GM18861 (cell line): ENCODE results near the gene OPTC.

Experiments used
- ATAC-seq: cut with Tn5 transposase; IDR thresholded peaks from one replicate; pipeline ENCODE4 v1.9.1; 2021; ENCODE audit not compliant: unreplicated experiment

OPTC gene

DNA sequence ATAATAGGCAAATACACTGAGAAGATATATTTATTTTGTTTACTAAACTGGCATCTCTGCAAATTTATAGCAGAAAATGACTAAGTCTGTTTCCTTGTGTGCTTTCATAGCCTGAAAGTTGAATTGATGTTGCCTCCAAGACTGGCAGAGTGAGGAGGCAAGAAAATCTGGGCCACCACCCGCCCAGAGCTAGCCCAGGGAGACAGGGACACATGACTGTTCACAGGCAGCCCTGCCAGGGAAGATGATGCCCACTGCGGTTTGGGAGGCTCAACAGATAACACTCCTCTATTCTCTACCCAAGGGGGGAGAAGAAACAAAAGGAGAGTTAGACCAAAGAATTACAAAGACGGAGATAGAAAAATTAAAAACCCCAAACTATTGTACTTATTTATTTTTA lies 37.1 kb downstream of the OPTC start:
- no peak for ATAC-seq

DNA sequence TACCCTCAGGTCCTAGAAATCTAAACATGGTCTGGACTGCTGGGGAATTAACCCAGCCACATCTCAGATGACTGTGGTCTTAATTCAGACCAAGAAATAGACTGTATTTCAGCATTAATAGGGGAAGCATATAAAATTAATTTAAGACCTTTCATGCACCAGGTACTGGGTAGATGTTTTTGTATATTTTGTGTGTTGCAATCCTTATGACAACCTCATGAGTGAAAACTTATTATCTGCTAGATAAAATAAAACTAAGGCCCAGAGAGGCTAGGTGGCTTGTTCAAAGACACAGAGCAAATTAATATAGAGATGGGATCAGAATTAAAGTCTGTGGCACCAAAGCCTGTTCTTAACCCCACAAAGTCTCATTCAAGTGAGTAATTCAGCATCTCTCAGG lies 40.1 kb downstream of the OPTC start:
- ATAC-seq: no peak

DNA sequence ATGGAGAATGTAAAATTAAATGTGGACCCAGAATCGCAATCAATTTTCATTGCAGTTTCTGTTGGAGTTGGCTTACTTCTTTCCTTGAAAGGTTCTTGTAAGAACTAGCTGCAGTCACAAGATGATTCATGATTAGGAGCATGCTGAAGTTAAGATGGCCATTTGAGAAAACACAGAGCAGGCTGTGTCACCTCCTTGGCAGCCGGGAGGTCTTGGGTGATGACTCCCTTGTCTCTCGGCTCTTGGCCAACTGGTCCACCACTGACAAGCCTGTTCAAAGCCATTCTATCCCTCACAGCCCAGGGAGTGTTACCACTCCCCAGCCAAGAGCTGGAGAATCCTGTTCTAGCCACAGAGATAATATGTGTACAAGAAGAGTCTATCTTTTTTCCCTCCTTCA lies 40.6 kb downstream of the OPTC start:
- no peak for ATAC-seq

DNA sequence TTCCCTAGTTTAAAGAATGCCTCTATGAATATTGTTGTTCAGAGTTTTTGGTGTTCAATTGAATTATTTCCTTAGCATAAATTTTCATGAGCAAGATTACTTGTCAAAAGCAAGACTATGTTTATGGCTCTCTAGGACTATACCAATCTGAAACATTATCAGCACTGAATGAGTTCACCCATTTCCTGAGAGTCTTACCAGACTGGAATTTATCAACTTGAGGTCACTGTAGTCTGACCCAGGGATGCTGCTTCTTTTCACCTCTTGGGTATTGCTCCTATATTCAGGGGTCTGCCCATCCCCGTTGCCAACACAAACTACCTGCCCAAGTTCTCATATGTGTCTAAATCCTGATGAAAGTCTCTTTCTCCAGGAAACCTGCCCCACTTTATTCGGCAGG lies 42.6 kb downstream of the OPTC start:
- no peak for ATAC-seq

DNA sequence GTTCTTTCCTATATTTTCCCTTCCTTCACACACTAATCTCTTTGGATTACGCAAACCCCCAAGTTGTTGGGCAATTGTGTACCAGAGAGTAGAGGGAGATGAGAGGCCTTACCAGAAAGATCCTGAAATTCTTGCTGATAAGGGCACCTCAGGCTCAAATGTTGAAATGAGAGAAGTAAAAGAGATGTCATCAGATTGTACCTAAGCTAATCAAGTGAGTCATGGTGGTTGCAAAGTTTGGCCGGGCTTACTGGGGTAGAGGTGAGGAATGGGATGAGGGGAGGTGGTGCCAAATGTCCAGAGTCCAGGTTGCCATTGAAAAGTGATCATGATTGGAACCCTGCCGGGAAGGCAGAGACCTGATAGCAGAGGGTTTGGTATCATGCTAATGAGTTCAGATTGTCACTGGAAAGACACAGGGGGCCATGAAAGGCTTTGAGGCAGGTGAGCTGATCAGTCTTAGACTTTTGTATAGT lies 43.1 kb downstream of the OPTC start:
- ATAC-seq: no peak

DNA sequence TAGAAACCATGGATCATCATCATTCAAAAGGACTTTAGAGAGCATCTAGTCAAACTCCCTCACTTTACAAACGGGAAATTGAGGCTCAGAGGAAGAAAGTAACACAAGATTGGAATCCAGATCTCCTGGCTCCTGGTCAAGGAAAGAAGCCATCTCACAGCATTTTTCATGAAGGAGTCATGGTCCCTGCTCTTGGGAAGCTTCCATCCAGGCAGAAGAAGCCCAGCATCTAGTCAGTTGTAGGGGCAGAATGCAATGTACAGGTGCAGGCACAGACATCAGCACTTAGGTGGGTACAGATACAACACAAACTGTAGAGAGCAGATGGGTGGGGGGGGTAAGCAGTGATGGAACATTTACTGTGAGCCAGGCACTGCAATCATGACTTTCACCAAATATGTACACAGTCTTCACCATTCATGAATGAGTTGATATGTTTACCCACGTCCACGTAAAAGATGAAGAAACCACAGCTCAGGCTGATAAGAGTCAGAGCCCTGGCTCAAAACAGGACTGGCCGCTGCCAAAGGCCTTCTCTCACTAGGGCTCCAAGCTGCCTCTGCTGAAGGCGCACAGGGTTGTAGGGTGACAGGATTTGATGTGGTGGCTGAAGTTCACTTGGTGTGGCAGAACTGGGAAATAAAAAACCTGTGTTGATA lies 44.0 kb downstream of the OPTC start:
- ATAC-seq: no peak

DNA sequence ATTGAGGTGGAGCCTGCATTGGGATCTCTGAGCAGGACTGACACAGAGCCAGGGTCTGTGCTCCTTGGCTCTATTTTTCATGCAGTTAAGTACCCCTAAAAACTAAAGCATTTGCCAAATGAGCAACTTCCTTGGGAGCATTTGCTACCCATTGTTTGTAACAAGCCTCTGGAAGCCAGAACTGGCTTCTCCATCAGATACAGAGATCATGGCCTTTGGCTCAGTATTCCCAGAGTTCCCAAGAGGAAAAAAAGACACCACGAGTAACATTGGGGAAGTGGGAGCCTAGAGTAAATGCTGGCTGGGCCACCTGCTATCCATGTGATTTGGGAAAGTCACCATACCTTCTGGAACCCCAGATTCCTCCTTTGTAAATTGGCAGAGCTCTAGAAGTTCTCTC lies 44.8 kb downstream of the OPTC start:
- ATAC-seq: no peak

DNA sequence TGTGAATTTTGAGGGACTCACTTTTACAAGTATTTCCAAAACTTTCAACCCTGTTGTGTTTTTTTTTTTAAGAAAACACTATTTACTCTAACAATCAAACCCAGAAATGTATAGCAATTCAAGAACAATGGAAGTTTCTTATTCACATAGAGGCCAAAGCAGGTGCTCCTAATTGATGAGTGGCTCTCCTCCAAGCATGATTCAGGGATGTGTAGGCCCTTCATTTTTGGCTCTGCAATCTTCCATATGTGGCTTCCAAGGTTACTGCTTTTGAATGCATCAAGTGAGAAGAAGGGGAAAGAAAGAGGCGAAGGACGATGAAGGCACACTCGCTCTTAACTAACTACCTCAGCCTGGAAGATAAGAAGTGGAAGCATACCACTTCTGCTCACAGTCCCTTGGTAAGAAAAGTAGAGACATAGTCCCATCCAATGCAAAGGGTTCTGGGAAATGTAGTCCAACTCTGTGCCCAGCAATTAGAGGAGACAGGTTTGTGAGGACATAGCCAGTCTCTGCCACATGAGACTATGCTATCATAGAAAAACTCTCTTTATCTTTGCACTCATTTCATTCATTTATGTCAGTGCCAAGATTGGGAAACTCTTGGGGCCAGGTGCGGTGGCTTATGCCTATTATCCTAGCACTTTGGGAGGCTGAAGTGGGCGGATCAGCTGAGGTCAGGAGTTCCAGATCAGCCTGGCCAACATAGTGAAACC lies 46.0 kb downstream of the OPTC start:
- no peak for ATAC-seq

DNA sequence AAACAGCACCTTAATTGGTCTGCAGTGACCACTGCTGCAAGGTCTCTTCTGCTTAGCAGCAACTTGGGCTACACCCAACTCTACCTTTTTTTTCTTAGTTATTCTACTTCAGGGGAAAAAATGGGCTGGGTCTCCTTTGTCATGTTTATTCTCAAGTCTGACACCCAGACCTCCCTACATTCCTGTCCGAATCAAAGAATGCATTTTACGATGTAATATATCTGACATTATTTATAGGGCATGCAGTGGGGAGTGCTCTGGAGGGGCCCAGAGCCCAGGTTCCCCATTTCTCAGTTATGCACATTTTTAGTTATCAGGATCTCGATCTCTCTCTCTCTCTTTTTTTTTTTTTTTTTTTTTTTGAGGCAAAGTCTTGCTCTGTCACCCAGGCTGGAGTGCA lies 50.5 kb downstream of the OPTC start:
- ATAC-seq: no peak

DNA sequence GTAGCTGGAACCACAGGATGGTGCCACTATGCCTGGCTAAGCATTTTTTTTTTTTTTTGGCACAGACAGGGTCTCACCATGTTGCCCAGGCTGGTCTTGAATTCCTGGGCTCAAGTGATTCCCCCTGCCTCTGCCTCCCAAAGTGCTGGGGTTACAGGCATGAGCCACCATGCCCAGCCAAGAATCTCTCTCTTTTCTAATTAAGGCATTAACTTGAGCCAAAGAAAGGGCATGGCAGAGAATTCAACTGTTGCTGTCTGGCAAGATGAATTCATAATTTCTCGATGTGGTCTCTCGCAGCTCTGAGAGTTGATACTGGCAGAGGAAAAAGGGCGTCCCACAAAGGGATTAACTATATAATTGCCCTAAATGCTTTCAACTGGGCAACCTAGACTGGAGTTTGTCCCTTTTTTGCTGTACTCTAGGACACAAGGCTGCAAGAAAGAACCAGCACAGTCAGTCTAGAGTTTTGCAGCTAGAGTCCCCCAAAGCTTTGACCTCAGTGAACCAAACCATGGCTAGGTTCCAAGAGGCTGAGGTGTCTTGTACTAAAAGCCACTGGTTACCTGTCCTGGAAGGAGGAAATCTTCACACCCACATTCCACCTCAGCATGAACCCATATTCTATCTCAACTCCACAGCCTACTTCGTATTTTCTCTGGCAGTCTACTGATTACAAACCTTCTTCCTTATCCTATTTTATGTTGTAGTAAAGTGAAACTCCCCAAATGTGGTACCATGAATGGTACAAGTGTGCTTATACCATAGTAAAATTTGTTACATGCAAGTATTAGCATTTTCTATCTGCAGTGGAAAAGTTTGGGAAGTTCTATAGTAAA lies 51.2 kb downstream of the OPTC start:
- no peak for ATAC-seq

DNA sequence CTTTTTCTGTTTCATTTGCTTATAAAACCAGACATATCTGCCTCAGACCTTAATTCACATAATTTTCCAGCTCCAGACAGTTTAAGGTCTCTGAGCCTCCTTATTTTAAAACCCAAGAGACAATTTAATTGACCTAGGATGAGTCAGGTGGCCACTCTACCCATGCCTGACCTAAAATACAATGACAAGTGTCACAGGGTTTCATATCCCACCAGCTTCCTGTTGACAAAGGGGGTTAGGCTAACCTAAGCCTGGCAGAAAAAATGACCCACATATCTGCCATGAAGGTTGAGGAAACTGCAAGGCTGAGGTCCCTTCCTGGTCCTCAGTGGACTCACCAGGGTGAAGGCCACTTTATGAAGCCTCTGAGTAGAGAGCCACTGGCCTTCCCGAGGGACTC lies 52.3 kb downstream of the OPTC start:
- ATAC-seq: no peak

DNA sequence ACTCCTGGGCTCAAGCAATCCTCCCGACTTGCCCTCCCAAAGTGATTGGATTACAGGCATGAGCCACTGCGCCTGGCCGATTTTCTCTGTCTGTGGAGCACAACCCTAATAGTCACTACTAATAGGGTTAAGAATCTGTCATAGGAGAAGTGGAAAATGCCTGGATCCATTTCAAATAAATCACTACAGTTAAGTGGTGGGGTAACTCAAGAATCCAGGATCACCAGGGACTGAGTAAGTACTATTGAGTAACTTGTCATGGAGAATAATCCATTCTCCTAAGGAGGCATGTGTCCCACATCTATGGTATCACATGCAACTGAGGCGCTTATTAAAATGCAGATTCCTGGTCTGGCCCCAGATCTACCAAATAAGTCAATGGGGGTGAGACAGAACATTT lies 53.2 kb downstream of the OPTC start:
- ATAC-seq: no peak

DNA sequence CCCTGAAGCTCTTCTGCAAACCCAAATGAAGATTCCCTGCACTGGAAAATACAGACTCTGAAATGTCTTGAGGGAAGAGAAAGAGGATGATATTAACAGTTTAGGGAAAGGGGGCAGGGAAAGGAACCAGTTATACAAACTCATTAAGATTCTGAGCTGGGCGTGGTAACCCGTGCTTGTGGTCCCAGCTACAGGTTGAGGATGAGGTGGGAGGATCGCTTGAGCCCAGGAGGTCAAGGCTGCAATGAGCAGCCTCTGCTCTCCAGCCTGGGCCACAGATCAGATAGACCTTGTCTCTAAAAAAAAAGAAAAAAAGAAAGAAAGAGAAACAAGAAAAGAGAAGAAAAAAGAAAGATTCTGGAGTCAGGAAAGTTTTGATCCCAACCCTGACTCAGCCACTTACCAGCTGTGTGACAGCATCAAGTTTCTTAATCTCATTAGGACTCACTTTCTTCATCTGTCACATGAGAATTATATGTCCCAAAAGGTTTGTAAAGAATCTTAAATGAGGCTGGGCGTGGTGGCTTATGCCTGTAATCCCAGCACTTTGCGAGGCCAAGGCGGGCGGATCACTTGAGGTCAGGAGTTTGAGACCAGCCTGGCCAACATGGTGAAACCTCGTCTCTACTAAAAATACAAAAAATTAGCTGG lies 53.9 kb downstream of the OPTC start:
- no peak for ATAC-seq

DNA sequence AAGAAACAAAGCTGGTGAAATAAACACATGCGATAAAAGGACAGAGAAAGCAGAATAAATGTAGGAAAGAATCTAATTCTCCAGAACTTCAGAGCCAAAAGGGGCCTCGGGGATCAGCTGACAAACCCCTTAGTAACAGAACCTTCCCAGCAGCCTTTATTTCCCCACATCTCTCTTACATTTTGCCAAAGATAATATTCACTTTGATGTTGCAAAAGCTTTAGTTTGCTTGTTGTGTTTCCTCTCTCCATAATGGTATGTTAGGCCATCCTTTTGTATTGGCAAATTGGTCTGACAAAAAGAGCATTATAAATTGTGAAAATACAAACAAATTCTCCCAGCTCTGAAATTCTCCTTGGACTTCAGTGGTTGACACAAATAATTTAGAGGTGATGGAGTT lies 54.9 kb downstream of the OPTC start:
- ATAC-seq: no peak

DNA sequence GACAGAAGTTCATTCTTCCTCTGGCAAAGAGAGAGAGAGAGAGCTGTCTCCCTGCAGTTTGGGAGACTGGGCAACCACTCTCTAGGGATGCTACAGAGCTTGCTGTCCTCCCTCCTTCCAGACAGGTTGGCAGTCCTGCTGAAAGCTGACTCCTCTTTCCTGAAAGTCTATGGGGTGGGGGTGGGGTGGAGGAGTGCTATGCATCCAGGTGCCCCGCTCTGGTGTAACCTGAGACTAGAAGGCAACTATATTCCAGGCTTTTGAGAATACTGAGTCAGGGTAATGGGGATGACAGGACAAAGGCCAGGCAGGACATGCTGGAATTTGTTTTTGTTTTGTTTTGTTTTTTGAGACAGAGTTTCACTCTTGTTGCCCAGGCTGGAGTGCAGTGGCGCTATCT lies 55.4 kb downstream of the OPTC start:
- ATAC-seq: no peak

DNA sequence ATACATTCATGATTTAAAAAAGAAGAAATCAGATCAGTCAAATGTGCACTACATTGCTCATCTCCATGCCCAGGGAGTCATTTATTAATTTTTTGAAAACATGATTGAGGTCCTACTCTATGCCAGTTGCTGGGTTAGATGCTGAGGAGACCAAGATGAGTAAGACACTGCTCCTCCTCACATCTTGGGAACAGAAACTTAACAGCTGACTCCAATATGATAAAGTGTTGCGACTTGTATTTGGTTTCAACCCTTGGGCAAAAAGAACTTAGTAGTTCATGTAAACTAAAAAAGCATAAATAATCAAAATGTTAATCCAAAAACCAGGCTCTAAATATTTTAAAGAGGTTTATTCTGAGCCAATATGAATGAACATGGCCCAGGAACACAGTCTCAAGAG lies 56.9 kb downstream of the OPTC start:
- no peak for ATAC-seq

DNA sequence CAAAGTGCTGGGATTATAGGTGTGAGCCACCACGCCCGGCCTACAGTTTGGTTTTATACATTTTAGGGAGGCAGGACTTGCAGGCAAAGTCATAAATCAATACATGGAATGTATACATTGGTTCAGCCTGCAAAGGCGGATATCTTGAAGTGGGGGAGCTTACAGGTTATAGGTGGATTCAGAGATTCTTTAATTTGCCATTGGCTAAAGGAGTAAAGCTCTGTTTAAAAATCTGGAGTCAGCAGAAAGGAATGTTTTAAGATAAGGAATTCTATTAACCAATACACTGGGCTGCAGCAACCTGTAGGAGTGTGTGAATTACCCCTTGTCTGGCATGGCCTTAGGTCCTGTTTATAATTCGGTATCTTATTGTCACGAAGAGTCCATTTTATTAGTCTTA lies 57.6 kb downstream of the OPTC start:
- no peak for ATAC-seq

DNA sequence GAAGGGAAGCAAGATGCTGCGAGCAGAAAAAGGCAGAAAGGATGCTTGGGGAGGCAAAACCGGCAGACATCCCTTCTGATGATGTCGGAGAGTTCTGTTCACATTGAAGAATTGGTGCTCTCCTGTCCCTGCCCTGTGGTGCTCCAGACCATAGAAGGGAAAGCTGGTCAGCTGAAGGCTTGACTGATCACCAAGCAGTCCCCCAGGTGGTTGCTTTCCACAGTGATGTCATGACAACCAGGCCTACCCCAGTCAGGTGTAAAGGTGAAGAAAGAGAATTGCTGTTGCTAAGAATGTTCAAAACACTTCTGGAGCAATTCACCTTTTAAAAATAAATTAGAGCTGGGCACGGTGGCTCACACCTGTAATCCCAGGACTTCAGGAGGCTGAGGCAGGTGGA lies 59.5 kb downstream of the OPTC start:
- no peak for ATAC-seq

DNA sequence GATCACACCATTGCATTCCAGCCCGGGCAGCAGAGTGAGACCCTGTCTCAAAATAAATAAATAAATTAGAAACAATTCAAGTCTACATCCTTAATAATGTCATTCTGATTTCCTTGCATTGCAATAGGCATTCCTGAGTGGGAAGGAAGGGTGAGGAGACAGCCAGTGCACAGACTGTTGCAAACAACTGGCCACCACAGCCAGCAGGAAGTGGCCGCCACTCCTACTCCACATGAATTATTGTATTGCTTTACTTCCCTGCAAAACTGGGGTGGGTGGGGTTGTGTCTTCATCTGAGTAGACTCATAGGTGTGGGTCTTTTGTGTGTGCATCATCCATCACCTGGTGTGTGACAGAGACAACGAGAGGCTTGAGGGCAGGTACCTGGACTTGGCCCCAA lies 60.1 kb downstream of the OPTC start:
- no peak for ATAC-seq

DNA sequence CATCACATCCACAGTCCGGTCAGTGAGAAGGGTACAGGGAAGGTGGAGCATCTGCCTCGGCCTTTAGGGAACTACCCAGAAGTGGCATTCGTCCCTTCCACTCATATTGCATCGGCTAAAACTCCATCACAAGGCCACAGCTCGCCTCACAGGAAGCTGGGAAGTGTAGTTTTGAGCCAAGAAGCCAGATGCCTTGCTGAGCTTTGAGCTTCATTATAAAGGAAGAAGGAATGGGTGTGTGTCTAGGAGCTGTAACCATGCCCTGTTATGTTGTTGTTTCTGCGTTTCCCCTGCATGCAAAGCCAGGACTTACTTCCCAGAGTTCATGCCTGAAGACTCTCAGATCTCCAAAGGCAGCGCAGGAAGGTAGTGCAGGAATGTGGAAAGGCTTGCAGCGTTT lies 61.1 kb downstream of the OPTC start:
- no peak for ATAC-seq

DNA sequence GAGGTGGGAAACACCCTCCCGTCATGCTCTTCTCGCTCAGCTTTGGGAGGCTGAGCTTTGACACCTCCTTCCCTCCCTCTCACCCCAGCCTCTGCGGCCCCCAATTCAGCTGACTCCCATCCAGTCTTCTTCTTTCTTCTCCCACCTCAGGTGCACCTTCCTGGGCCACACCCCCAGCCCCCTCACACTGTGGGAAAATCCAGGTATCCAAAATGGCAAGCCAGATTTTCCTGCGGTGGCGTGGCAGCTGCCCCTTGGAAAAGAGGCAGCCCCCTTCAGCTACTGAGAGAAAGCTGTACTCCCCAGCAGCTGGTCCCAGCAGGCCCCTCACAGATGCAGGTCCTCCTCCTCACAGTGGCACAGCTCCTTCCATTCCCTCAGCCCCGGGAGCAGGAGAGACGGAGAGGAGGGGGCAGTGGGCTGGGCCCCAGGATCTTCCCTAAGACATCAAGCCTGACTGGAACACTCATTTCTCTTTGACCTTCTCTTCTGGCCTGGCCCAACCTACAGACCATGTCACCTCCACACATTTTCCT lies 61.6 kb downstream of the OPTC start:
- ATAC-seq: no peak
